Measurements from ENCODE around the gene KIAA0232.

KIAA0232 gene

GRCh38 chr4:6742507-6742906, 40.0 kb upstream of the KIAA0232 start:
- no peak overlapping the region for H3K27ac ChIP-seq (ENCODE audit: low read length)
- H3K79me2 ChIP-seq (ENCODE audit: insufficient read depth, low read length): no peaks in the 10 kb centered on the region
- no peaks in the 10 kb centered on the region for H3K4me1 ChIP-seq (ENCODE audit: insufficient read depth, low read length)
- no peaks in the 10 kb centered on the region for H3K9me3 ChIP-seq (ENCODE audit: insufficient read depth, low read length, severe bottlenecking)
- no peak for DNase-seq
- ATAC-seq (ENCODE audit: insufficient read depth, low read depth): no peak
- H2AFZ ChIP-seq (ENCODE audit: low read depth, low read length): no peak overlapping the region
- H3K27me3 ChIP-seq (ENCODE audit: insufficient read depth, low read length, poor library complexity): no peaks in the 10 kb centered on the region
- no peak overlapping the region for H3K9ac ChIP-seq (ENCODE audit: low read depth, low read length)
- H3K4me3 ChIP-seq (ENCODE audit: low read depth in 1 of 2, low read length in 2 of 2): no peak overlapping the region
- H3K4me2 ChIP-seq (ENCODE audit: insufficient read depth, low read length): no peak overlapping the region
- H3K36me3 ChIP-seq (ENCODE audit: insufficient read depth, low read length): no peaks in the 10 kb centered on the region
- TF ChIP-seq CTCF (IDR thresholded peaks at IDR 0.05; ENCODE audit: borderline replicate concordance, extremely low read depth, low read length, poor library complexity, severe bottlenecking) (no peak), EZH2 (IDR thresholded peaks at IDR 0.05; ENCODE audit: borderline replicate concordance, low read depth, low read length, severe bottlenecking) (no peak)
- H4K20me1 ChIP-seq (ENCODE audit: insufficient read depth, low read length): no peaks in the 10 kb centered on the region

- Histone ChIP-seq H3K4me2 (ENCODE audit: insufficient read depth, low read length) (no peak overlapping the region), H4K20me1 (ENCODE audit: insufficient read depth, low read length) (no peaks in the 10 kb centered on the region), H3K9ac (ENCODE audit: low read depth, low read length) (no peak overlapping the region), H2AFZ (ENCODE audit: low read depth, low read length) (no peak overlapping the region), H3K9me3 (ENCODE audit: insufficient read depth, low read length, severe bottlenecking) (no peaks in the 10 kb centered on the region), H3K27me3 (ENCODE audit: insufficient read depth, low read length, poor library complexity) (no peaks in the 10 kb centered on the region), H3K79me2 (ENCODE audit: insufficient read depth, low read length) (no peaks in the 10 kb centered on the region), H3K4me1 (ENCODE audit: insufficient read depth, low read length) (no peaks in the 10 kb centered on the region), H3K4me3 (ENCODE audit: low read depth in 1 of 2, low read length in 2 of 2) (no peak overlapping the region), H3K36me3 (ENCODE audit: insufficient read depth, low read length) (no peaks in the 10 kb centered on the region), H3K27ac (ENCODE audit: low read length) (no peak overlapping the region)
- DNase-seq: no peak
- TF ChIP-seq EZH2 (IDR thresholded peaks at IDR 0.05; ENCODE audit: borderline replicate concordance, low read depth, low read length, severe bottlenecking) (no peak), CTCF (IDR thresholded peaks at IDR 0.05; ENCODE audit: borderline replicate concordance, extremely low read depth, low read length, poor library complexity, severe bottlenecking) (no peak)
- ATAC-seq (ENCODE audit: insufficient read depth, low read depth): no peak
Observed at GRCh38 chr4:6742989-6743388, 39.5 kb upstream of the KIAA0232 start.

GRCh38 chr4:6746721-6747293, 35.7 kb upstream of the KIAA0232 start:
- Histone ChIP-seq H3K4me1 (ENCODE audit: insufficient read depth, low read length) (peaks cover 4% of the 10 kb centered on the region), H3K27ac (ENCODE audit: low read length) (no peak overlapping the region), H2AFZ (ENCODE audit: low read depth, low read length) (no peak overlapping the region), H3K9me3 (ENCODE audit: insufficient read depth, low read length, severe bottlenecking) (no peaks in the 10 kb centered on the region), H3K27me3 (ENCODE audit: insufficient read depth, low read length, poor library complexity) (no peaks in the 10 kb centered on the region), H4K20me1 (ENCODE audit: insufficient read depth, low read length) (no peaks in the 10 kb centered on the region), H3K79me2 (ENCODE audit: insufficient read depth, low read length) (no peaks in the 10 kb centered on the region), H3K36me3 (ENCODE audit: insufficient read depth, low read length) (no peaks in the 10 kb centered on the region), H3K4me2 (ENCODE audit: insufficient read depth, low read length) (no peak overlapping the region), H3K9ac (ENCODE audit: low read depth, low read length) (no peak overlapping the region), H3K4me3 (ENCODE audit: low read depth in 1 of 2, low read length in 2 of 2) (no peak overlapping the region)
- TF ChIP-seq CTCF (IDR thresholded peaks at IDR 0.05; ENCODE audit: borderline replicate concordance, extremely low read depth, low read length, poor library complexity, severe bottlenecking) (no peak), EZH2 (IDR thresholded peaks at IDR 0.05; ENCODE audit: borderline replicate concordance, low read depth, low read length, severe bottlenecking) (no peak)
- no peak for ATAC-seq (ENCODE audit: insufficient read depth, low read depth)
- DNase-seq: no peak
